ENCODE data around the gene POLE.

POLE gene

GRCh38 chr12:132575661-132576060 is 111.5 kb downstream of the POLE start:
- no peak for DNase-seq

GRCh38 chr12:132574271-132574996 is 112.7 kb downstream of the POLE start:
- DNase-seq = no peak

All from NCI-H82 (cell line).